GM12878 (cell line): ENCODE measurements around the gene C22orf42. TPM values are rescaled to one million over a fixed set of nuclear protein-coding genes. Genes with fewer than 3 reads are reported as not detected.

Source experiments
- ATAC-seq: fragments of 200-7000 bp; cut with Tn5 transposase; 3 replicates; pipeline ENCODE4 v1.9.1; 2020; ENCODE audit warnings: mild to moderate bottlenecking, moderate library complexity
- BruUV-seq: library from RNA; stranded (reverse); fragments of 400-500 nt; replicated peaks from 2 replicates; lab custom pipeline; 2021; lab: Mats Ljungman, UMichigan
- CTCF ChIA-PET: fragments of 300-600 bp; sonication (Branson Sonifier 250); formaldehyde crosslinking; extraction: SDS; loops from one replicate; lab custom pipeline; 2021; ENCODE audit warnings: inconsistent platforms; lab: Yijun Ruan, JAX
- POLR2A ChIA-PET: fragments of 350-600 bp; formaldehyde crosslinking; extraction: SDS; loops from one replicate; lab custom pipeline; 2021; ENCODE audit warnings: inconsistent platforms; lab: Charles Lee
- RAD21 ChIA-PET: fragments of 300-600 bp; sonication (Branson Sonifier 250); formaldehyde crosslinking; loops from one replicate; lab custom pipeline; 2023; ENCODE audit warnings: antibody characterized with exemption; ENCODE audit not compliant: unreplicated experiment; lab: Charles Lee
- SMC1A ChIA-PET: fragments of 300-600 bp; sonication (Branson Sonifier 250); formaldehyde crosslinking; loops from one replicate; lab custom pipeline; 2023; ENCODE audit not compliant: unreplicated experiment, uncharacterized antibody; lab: Charles Lee
- DNase-seq: peaks from one replicate; pipeline ENCODE4 v3.0.0-alpha.2; 2011; ENCODE audit warnings: low read depth, low spot score
- FAIRE-seq: peaks from 3 replicates; lab custom pipeline; 2011; peaks lifted over from hg19 to GRCh38; lab: Jason Lieb, UNC
- H2AFZ ChIP-seq: 2 replicates; pipeline ENCODE4 v1.6.0; 2011; ENCODE audit warnings: low read depth, low read length, control low read depth; ENCODE audit not compliant: control insufficient read depth
- H3K27ac ChIP-seq: 2 replicates; pipeline ENCODE4 v1.5.1; 2011; ENCODE audit warnings: control low read depth; ENCODE audit not compliant: control insufficient read depth, insufficient read depth
- H3K27me3 ChIP-seq, 2 experiments: replicated peaks in 1 of 2; 2 replicates each; pipeline versions ENCODE4 v1.6.0 to v1.6.1; 2011; ENCODE audit warnings: low read length in 1 of 2; ENCODE audit not compliant: control insufficient read depth in 2 of 2, insufficient read depth in 2 of 2
- H3K36me3 ChIP-seq, 2 experiments: 2 replicates each; pipeline ENCODE4 v1.5.1; 2011; ENCODE audit warnings: low read length in 1 of 2; ENCODE audit not compliant: control insufficient read depth in 2 of 2, insufficient read depth in 2 of 2
- H3K4me1 ChIP-seq: 2 replicates; pipeline ENCODE4 v1.6.1; 2011; ENCODE audit warnings: mild to moderate bottlenecking, low read length, moderate library complexity, mixed read lengths; ENCODE audit not compliant: control insufficient read depth, insufficient read depth
- H3K4me2 ChIP-seq: 2 replicates; pipeline ENCODE4 v1.6.0; 2011; ENCODE audit warnings: control low read depth; ENCODE audit not compliant: control insufficient read depth, insufficient read depth
- H3K4me3 ChIP-seq: fragments of 200-600 bp; sonication (generic); 2 replicates; pipeline ENCODE4 v1.5.1; 2016
- H3K79me2 ChIP-seq: 2 replicates; pipeline ENCODE4 v1.6.0; 2011; ENCODE audit warnings: low read length; ENCODE audit not compliant: control insufficient read depth, insufficient read depth
- H3K9ac ChIP-seq: 2 replicates; pipeline ENCODE4 v1.8.0; 2011; ENCODE audit warnings: low read length, control low read depth, mixed read lengths; ENCODE audit not compliant: control insufficient read depth, insufficient read depth
- H3K9me3 ChIP-seq: replicated peaks from 3 replicates; pipeline ENCODE4 v1.5.1; 2011; ENCODE audit warnings: mild to moderate bottlenecking, low read length; ENCODE audit not compliant: control insufficient read depth, insufficient read depth
- H4K20me1 ChIP-seq: 2 replicates; pipeline ENCODE4 v1.6.0; 2011; ENCODE audit not compliant: control insufficient read depth, insufficient read depth
- BRCA1 ChIP-seq: IDR thresholded peaks from 2 replicates; pipeline ENCODE4 v1.6.1; 2011; ENCODE audit warnings: low read depth, low read length, improper control_type of control experiment
- CBX5 ChIP-seq: sonication (generic); IDR thresholded peaks from 2 replicates; pipeline ENCODE4 v1.6.1; 2016; ENCODE audit warnings: low read depth, moderate library complexity, mild to moderate bottlenecking, inconsistent platforms
- CHD1 ChIP-seq: IDR thresholded peaks from 2 replicates; pipeline ENCODE4 v1.6.1; 2012; ENCODE audit warnings: low read depth, low read length, improper control_type of control experiment
- E4F1 ChIP-seq: fragments of 450-650 bp; IDR thresholded peaks from 2 replicates; pipeline ENCODE4 v1.6.1; 2018; ENCODE audit warnings: borderline replicate concordance, mild to moderate bottlenecking; ENCODE audit not compliant: partially characterized antibody
- EP300 ChIP-seq, 2 experiments: fragments of 150-350 bp in 1 of 2; IDR thresholded peaks; 2 replicates each; pipeline ENCODE4 v1.6.1; 2011 to 2012; ENCODE audit warnings: low read depth in 2 of 2, low read length in 2 of 2, borderline replicate concordance in 1 of 2, improper control_type of control experiment in 1 of 2, inconsistent platforms in 1 of 2; ENCODE audit not compliant: control insufficient read depth in 1 of 2
- FOXM1 ChIP-seq: IDR thresholded peaks from 2 replicates; pipeline ENCODE4 v1.6.1; 2012; ENCODE audit warnings: low read depth, mild to moderate bottlenecking, inconsistent platforms, low read length, moderate library complexity
- HCFC1 ChIP-seq: fragments of 150-350 bp; IDR thresholded peaks from 2 replicates; pipeline ENCODE4 v1.6.1; 2014; ENCODE audit warnings: low read length
- MTA3 ChIP-seq: IDR thresholded peaks from 2 replicates; pipeline ENCODE4 v1.6.1; 2012; ENCODE audit warnings: low read length, inconsistent platforms, borderline replicate concordance
- MXI1 ChIP-seq: fragments of 150-350 bp; IDR thresholded peaks from 2 replicates; pipeline ENCODE4 v1.6.1; 2011; ENCODE audit warnings: low read depth, mild to moderate bottlenecking, inconsistent platforms, low read length, improper control_type of control experiment
- NFXL1 ChIP-seq: fragments of 450-650 bp; IDR thresholded peaks from 2 replicates; pipeline ENCODE4 v1.6.1; 2017; ENCODE audit warnings: antibody characterized with exemption, mild to moderate bottlenecking, borderline replicate concordance
- POU2F2 ChIP-seq: IDR thresholded peaks from 3 replicates; pipeline ENCODE4 v1.6.1; 2011; ENCODE audit warnings: low read depth, mild to moderate bottlenecking, low read length, borderline replicate concordance
- RAD51 ChIP-seq: fragments of 450-650 bp; IDR thresholded peaks from 2 replicates; pipeline ENCODE4 v1.6.1; 2016; ENCODE audit warnings: moderate library complexity, mild to moderate bottlenecking, inconsistent platforms
- RUNX3 ChIP-seq: IDR thresholded peaks from 2 replicates; pipeline ENCODE4 v1.6.1; 2012; ENCODE audit warnings: low read length, inconsistent platforms
- TCF3 ChIP-seq: IDR thresholded peaks from 2 replicates; pipeline ENCODE4 v1.6.1; 2012; ENCODE audit warnings: low read depth, mild to moderate bottlenecking, low read length, borderline replicate concordance; ENCODE audit not compliant: insufficient read depth
- YBX1 ChIP-seq: fragments of 450-650 bp; IDR thresholded peaks from 2 replicates; pipeline ENCODE4 v1.6.1; 2016; ENCODE audit warnings: antibody characterized with exemption
- ZNF217 ChIP-seq: fragments of 450-650 bp; IDR thresholded peaks from 2 replicates; pipeline ENCODE4 v1.6.1; 2017; ENCODE audit warnings: antibody characterized with exemption, mild to moderate bottlenecking
- WGBS: methylation state at CpG from one replicate; pipeline ENCODE4 v1.1.6; 2016; ENCODE audit warnings: low lambda C conversion rate; ENCODE audit not compliant: insufficient replicate concordance, insufficient coverage; ENCODE audit errors: missing lambda C conversion rate; 5-methylcytosine and 5-hydroxymethylcytosine counted together
- in situ Hi-C: fragments of 300-500 bp; cut with MboI; formaldehyde crosslinking; loops from 9 replicates; pipeline ENCODE4 v1.14.3; 2018; ENCODE audit warnings: mixed read lengths
- intact Hi-C: fragments of 100-400 bp; cut with micrococcal nuclease; formaldehyde crosslinking; loops from one replicate; pipeline ENCODE4 v1.14.2; 2022; ENCODE audit not compliant: unreplicated experiment
- polyA plus RNA-seq, 11 experiments: library from polyadenylated mRNA; depleted of rRNA in 4 of 11; unstranded in 6 of 11; stranded (reverse) in 5 of 11; fragments of >200 nt; fragmentation: Nextera tagmentation in 4 of 11; fragmentation: Illumina TruSeq in 1 of 11; extraction: Ambion mirVana in 4 of 11; extraction: Trizol in 1 of 11; gene quantifications; 1 replicate in 1 of 11; 2 replicates in 10 of 11; pipeline versions ENCODE4 v1.2.1 to v1.2.3, GENCODE V29; 2011 to 2016; ENCODE audit warnings: inconsistent platforms in 2 of 11, missing spikeins in 2 of 11, low read depth in 1 of 11
- total RNA-seq, 4 experiments: library from RNA; depleted of rRNA in 3 of 4; stranded (reverse); fragments of >200 nt in 3 of 4; fragmentation: Illumina TruSeq in 1 of 4; extraction: Trizol in 1 of 4; gene quantifications; 2 replicates each; pipeline versions ENCODE4 v1.2.1 to v1.2.3, GENCODE V29; 2013 to 2021
- TF ChIP-seq, protein P1 (sequence below): IDR thresholded peaks from 2 replicates; pipeline ENCODE4 v1.6.1; 2012; ENCODE audit warnings: low read depth, low read length, improper control_type of control experiment
- TF ChIP-seq, protein P2 (sequence below): fragments of 150-350 bp; IDR thresholded peaks from 2 replicates; pipeline ENCODE4 v1.6.1; 2016; ENCODE audit warnings: low read depth, low read length

Gene C22orf42
- total and polyA plus RNA-seq, 10 of the 15 experiments (the other 5 are each of a cell fraction or from before 2014, with no cell fraction given), result not detected

GRCh38 chr22:32122899-32123298, 36.2 kb downstream of the C22orf42 start (continued):
- TF ChIP-seq, protein P1, sequence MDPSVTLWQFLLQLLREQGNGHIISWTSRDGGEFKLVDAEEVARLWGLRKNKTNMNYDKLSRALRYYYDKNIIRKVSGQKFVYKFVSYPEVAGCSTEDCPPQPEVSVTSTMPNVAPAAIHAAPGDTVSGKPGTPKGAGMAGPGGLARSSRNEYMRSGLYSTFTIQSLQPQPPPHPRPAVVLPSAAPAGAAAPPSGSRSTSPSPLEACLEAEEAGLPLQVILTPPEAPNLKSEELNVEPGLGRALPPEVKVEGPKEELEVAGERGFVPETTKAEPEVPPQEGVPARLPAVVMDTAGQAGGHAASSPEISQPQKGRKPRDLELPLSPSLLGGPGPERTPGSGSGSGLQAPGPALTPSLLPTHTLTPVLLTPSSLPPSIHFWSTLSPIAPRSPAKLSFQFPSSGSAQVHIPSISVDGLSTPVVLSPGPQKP, result no peak
- TF ChIP-seq MTA3 (no peak), FOXM1 (no peak), NFXL1 (no peak), E4F1 (no peak), CHD1 (no peak), RAD51 (no peak), ZNF217 (no peak), CBX5 (no peak), POU2F2 (no peak), YBX1 (no peak), HCFC1 (no peak)
- TF ChIP-seq, all 136 proteins: peak for 0

GRCh38 chr22:32120603-32121002, 38.5 kb downstream of the C22orf42 start:
- in situ Hi-C loops, result no loop called here
- no peak overlapping the region for H3K4me2 ChIP-seq
- H3K4me1 ChIP-seq, result no peaks in the 10 kb centered on the region
- H4K20me1 ChIP-seq, result no peaks in the 10 kb centered on the region
- DNase-seq, result no peak
- ATAC-seq, result no peak
- no TSS peak for BruUV-seq
- no peaks in the 10 kb centered on the region for H3K36me3 ChIP-seq
- intact Hi-C loops, result no loop called here
- ChIA-PET CTCF (no interaction called here), POLR2A (no interaction called here), RAD21 (no interaction called here), SMC1A (interaction anchor here (0.7 kb wide), 1 partner anchor 1083 kb away, joined by 3 read pairs; no protein-coding TSS in a partner anchor)
- H3K9ac ChIP-seq, result no peak overlapping the region
- WGBS, result 68% methylated on average over 18 of the region's 20 CpGs
- no peak overlapping the region for H3K4me3 ChIP-seq
- no peaks in the 10 kb centered on the region for H3K9me3 ChIP-seq
- H2AFZ ChIP-seq, result no peak overlapping the region
- no peaks in the 10 kb centered on the region for H3K27me3 ChIP-seq
- H3K79me2 ChIP-seq, result no peaks in the 10 kb centered on the region
- H3K27ac ChIP-seq, result no peak overlapping the region
- no peak for FAIRE-seq
- TF ChIP-seq TCF3 (no peak), BRCA1 (no peak), RUNX3 (no peak), MXI1 (no peak), EP300 (IDR thresholded peaks at IDR 0.05; ENCODE audit: borderline replicate concordance in 1 of 2, control insufficient read depth in 1 of 2, low read depth in 2 of 2, low read length in 2 of 2) (no peak)
- TF ChIP-seq, protein P2, sequence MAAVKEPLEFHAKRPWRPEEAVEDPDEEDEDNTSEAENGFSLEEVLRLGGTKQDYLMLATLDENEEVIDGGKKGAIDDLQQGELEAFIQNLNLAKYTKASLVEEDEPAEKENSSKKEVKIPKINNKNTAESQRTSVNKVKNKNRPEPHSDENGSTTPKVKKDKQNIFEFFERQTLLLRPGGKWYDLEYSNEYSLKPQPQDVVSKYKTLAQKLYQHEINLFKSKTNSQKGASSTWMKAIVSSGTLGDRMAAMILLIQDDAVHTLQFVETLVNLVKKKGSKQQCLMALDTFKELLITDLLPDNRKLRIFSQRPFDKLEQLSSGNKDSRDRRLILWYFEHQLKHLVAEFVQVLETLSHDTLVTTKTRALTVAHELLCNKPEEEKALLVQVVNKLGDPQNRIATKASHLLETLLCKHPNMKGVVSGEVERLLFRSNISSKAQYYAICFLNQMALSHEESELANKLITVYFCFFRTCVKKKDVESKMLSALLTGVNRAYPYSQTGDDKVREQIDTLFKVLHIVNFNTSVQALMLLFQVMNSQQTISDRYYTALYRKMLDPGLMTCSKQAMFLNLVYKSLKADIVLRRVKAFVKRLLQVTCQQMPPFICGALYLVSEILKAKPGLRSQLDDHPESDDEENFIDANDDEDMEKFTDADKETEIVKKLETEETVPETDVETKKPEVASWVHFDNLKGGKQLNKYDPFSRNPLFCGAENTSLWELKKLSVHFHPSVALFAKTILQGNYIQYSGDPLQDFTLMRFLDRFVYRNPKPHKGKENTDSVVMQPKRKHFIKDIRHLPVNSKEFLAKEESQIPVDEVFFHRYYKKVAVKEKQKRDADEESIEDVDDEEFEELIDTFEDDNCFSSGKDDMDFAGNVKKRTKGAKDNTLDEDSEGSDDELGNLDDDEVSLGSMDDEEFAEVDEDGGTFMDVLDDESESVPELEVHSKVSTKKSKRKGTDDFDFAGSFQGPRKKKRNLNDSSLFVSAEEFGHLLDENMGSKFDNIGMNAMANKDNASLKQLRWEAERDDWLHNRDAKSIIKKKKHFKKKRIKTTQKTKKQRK, result no peak
